HEK293 (cell line): Measurements from ENCODE around the gene CMBL.

Experiments used
- KLF1 ChIP-seq: fragments of 450-650 bp; formaldehyde crosslinking; IDR thresholded peaks from 2 replicates; pipeline ENCODE4 v1.5.1; 2016; ENCODE audit warnings: missing biosample characterization, missing genetic modification characterization
- MYNN ChIP-seq: fragments of 450-650 bp; formaldehyde crosslinking; IDR thresholded peaks from 2 replicates; pipeline ENCODE4 v1.5.1; 2016; ENCODE audit warnings: missing biosample characterization, missing genetic modification characterization, borderline replicate concordance
- OSR2 ChIP-seq: fragments of 450-650 bp; formaldehyde crosslinking; IDR thresholded peaks from 2 replicates; pipeline ENCODE4 v1.5.1; 2016; ENCODE audit warnings: missing biosample characterization, missing genetic modification characterization
- OVOL3 ChIP-seq: fragments of 450-650 bp; formaldehyde crosslinking; IDR thresholded peaks from 2 replicates; pipeline ENCODE4 v1.5.1; 2016; ENCODE audit warnings: missing biosample characterization, missing genetic modification characterization
- REPIN1 ChIP-seq: fragments of 450-650 bp; formaldehyde crosslinking; IDR thresholded peaks from 2 replicates; pipeline ENCODE4 v1.5.1; 2017; ENCODE audit warnings: missing biosample characterization, missing genetic modification characterization, low read depth
- SETDB1 ChIP-seq: IDR thresholded peaks from one replicate; pipeline ENCODE4 v1.6.1; 2017; ENCODE audit warnings: mild to moderate bottlenecking, low read length, moderate library complexity, mixed read lengths; ENCODE audit not compliant: insufficient read length
- TCF7L2 ChIP-seq: IDR thresholded peaks from 2 replicates; pipeline ENCODE4 v1.6.1; 2011; ENCODE audit warnings: low read depth, mild to moderate bottlenecking, inconsistent platforms, low read length, moderate library complexity, borderline replicate concordance
- YY1 ChIP-seq: fragments of 450-650 bp; formaldehyde crosslinking; IDR thresholded peaks from 2 replicates; pipeline ENCODE4 v1.5.1; 2018; ENCODE audit warnings: missing biosample characterization, missing genetic modification characterization
- ZFHX2 ChIP-seq: fragments of 450-650 bp; formaldehyde crosslinking; conservative IDR thresholded peaks from 2 replicates; pipeline ENCODE4 v1.5.1; 2016; ENCODE audit warnings: missing biosample characterization, missing genetic modification characterization
- ZNF133 ChIP-seq: fragments of 450-650 bp; formaldehyde crosslinking; IDR thresholded peaks from 2 replicates; pipeline ENCODE4 v1.5.1; 2016; ENCODE audit warnings: missing biosample characterization, missing genetic modification characterization
- ZNF211 ChIP-seq: fragments of 450-650 bp; formaldehyde crosslinking; IDR thresholded peaks from 2 replicates; pipeline ENCODE4 v1.5.1; 2016; ENCODE audit warnings: low read depth, missing biosample characterization, missing genetic modification characterization
- ZNF239 ChIP-seq: fragments of 450-650 bp; formaldehyde crosslinking; IDR thresholded peaks from 2 replicates; pipeline ENCODE4 v1.5.1; 2016; ENCODE audit warnings: missing biosample characterization, missing genetic modification characterization
- ZNF354C ChIP-seq: fragments of 450-650 bp; formaldehyde crosslinking; IDR thresholded peaks from 2 replicates; pipeline ENCODE4 v1.5.1; 2016; ENCODE audit warnings: missing biosample characterization, missing genetic modification characterization, low read depth, borderline replicate concordance
- ZNF391 ChIP-seq: fragments of 450-650 bp; formaldehyde crosslinking; IDR thresholded peaks from 2 replicates; pipeline ENCODE4 v1.5.1; 2016; ENCODE audit warnings: low read depth, missing biosample characterization, missing genetic modification characterization, borderline replicate concordance
- ZNF423 ChIP-seq: fragments of 450-650 bp; formaldehyde crosslinking; IDR thresholded peaks from 2 replicates; pipeline ENCODE4 v1.5.1; 2016; ENCODE audit warnings: missing biosample characterization, missing genetic modification characterization
- ZNF510 ChIP-seq: fragments of 450-650 bp; formaldehyde crosslinking; IDR thresholded peaks from 2 replicates; pipeline ENCODE4 v1.5.1; 2018; ENCODE audit warnings: mild to moderate bottlenecking, missing genetic modification characterization, missing biosample characterization; ENCODE audit not compliant: insufficient replicate concordance
- ZNF548 ChIP-seq: fragments of 450-650 bp; formaldehyde crosslinking; IDR thresholded peaks from 2 replicates; pipeline ENCODE4 v1.5.1; 2016; ENCODE audit warnings: missing biosample characterization, missing genetic modification characterization
- ZNF549 ChIP-seq: fragments of 450-650 bp; IDR thresholded peaks from 2 replicates; pipeline ENCODE4 v1.5.1; 2018; ENCODE audit warnings: missing biosample characterization, missing genetic modification characterization, mild to moderate bottlenecking, inconsistent platforms, moderate library complexity
- ZNF560 ChIP-seq: fragments of 450-650 bp; formaldehyde crosslinking; IDR thresholded peaks from 2 replicates; pipeline ENCODE4 v1.5.1; 2017; ENCODE audit warnings: missing biosample characterization, missing genetic modification characterization, borderline replicate concordance
- ZNF677 ChIP-seq: fragments of 450-650 bp; IDR thresholded peaks from 2 replicates; pipeline ENCODE4 v1.5.0; 2018; ENCODE audit warnings: missing biosample characterization, mild to moderate bottlenecking, missing genetic modification characterization, moderate library complexity
- ZNF701 ChIP-seq: fragments of 450-650 bp; formaldehyde crosslinking; IDR thresholded peaks from 2 replicates; pipeline ENCODE4 v1.5.1; 2016; ENCODE audit warnings: missing biosample characterization, missing genetic modification characterization
- ZNF707 ChIP-seq: fragments of 450-650 bp; formaldehyde crosslinking; IDR thresholded peaks from 2 replicates; pipeline ENCODE4 v1.5.1; 2016; ENCODE audit warnings: missing biosample characterization, missing genetic modification characterization
- TF ChIP-seq, protein P1 (sequence below): fragments of 450-650 bp; formaldehyde crosslinking; IDR thresholded peaks from 2 replicates; pipeline ENCODE4 v1.5.1; 2016; ENCODE audit warnings: missing biosample characterization, missing genetic modification characterization, borderline replicate concordance
- TF ChIP-seq, protein P2 (sequence below): fragments of 450-650 bp; formaldehyde crosslinking; IDR thresholded peaks from 2 replicates; pipeline ENCODE4 v1.5.1; 2016; ENCODE audit warnings: missing biosample characterization, missing genetic modification characterization
- TF ChIP-seq, protein P3 (sequence below): fragments of 450-650 bp; formaldehyde crosslinking; IDR thresholded peaks from 2 replicates; pipeline ENCODE4 v1.5.1; 2017; ENCODE audit warnings: missing biosample characterization, missing genetic modification characterization
- TF ChIP-seq, protein P4 (sequence below): fragments of 450-650 bp; formaldehyde crosslinking; IDR thresholded peaks from 2 replicates; pipeline ENCODE4 v1.5.1; 2016; ENCODE audit warnings: missing biosample characterization, missing genetic modification characterization, low read depth
- TF ChIP-seq, protein P5 (sequence below): fragments of 450-650 bp; formaldehyde crosslinking; IDR thresholded peaks from 2 replicates; pipeline ENCODE4 v1.5.1; 2016; ENCODE audit warnings: missing biosample characterization, missing genetic modification characterization, borderline replicate concordance
- TF ChIP-seq, protein P6 (sequence below): IDR thresholded peaks from 2 replicates; pipeline ENCODE4 v1.6.1; 2011; ENCODE audit warnings: mild to moderate bottlenecking, low read depth, low read length, borderline replicate concordance
- TF ChIP-seq, protein P7 (sequence below): fragments of 450-650 bp; formaldehyde crosslinking; IDR thresholded peaks from 2 replicates; pipeline ENCODE4; 2016; ENCODE audit warnings: missing biosample characterization, missing genetic modification characterization

CMBL gene

DNA sequence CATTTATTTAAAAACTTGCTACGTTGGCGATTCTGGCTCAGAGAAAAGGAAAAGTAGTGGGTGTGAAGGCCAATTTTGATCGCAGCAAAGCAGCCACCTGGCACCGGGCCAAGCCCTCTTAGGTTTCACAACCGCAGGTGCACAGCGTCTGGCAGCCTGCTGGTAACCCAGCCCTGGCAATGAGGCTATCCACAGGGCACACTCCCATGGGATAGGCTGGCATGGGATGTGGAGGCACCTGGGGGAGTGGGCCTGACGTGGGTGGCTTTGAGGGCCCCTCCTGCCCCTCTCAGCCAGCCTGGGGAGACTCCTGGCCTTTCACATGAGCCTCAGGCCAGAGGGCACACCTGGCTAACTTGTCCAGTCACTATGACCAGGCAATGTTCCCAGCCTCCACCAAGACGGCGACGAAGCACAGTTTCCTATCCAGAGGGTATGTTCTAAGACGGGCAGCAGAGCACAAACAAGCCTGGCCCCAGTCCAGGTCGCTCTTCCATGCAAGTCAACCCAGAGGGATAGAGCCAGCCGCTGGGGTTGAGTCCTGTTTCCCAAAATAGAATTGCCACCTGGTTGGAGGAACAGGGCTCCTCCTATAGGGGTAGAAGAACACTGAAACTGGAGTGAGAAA is 19.0 kb downstream of the CMBL start (continued):
- TF ChIP-seq, protein P1, sequence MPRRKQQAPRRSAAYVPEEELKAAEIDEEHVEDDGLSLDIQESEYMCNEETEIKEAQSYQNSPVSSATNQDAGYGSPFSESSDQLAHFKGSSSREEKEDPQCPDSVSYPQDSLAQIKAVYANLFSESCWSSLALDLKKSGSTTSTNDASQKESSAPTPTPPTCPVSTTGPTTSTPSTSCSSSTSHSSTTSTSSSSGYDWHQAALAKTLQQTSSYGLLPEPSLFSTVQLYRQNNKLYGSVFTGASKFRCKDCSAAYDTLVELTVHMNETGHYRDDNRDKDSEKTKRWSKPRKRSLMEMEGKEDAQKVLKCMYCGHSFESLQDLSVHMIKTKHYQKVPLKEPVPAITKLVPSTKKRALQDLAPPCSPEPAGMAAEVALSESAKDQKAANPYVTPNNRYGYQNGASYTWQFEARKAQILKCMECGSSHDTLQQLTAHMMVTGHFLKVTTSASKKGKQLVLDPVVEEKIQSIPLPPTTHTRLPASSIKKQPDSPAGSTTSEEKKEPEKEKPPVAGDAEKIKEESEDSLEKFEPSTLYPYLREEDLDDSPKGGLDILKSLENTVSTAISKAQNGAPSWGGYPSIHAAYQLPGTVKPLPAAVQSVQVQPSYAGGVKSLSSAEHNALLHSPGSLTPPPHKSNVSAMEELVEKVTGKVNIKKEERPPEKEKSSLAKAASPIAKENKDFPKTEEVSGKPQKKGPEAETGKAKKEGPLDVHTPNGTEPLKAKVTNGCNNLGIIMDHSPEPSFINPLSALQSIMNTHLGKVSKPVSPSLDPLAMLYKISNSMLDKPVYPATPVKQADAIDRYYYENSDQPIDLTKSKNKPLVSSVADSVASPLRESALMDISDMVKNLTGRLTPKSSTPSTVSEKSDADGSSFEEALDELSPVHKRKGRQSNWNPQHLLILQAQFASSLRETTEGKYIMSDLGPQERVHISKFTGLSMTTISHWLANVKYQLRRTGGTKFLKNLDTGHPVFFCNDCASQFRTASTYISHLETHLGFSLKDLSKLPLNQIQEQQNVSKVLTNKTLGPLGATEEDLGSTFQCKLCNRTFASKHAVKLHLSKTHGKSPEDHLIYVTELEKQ (tag by site-specific recombination), result 0 out of 2 replicates have a peak, but pooled peaks have one; percentile 19
- TF ChIP-seq ZNF211 (no peak), OVOL3 (0 out of 2 replicates have a peak, but pooled peaks have one; percentile 54), ZNF548 (no peak), ZNF707 (tag by site-specific recombination) (no peak), KLF1 (tag by site-specific recombination) (peak; percentile 68; the same call in 1 of the 2 replicates), OSR2 (tag by site-specific recombination) (peak; percentile 53; the same call in 1 of the 2 replicates), ZNF510 (tag by site-specific recombination) (peak; percentile 78), ZNF677 (tag by site-specific recombination) (peak; percentile 66; the same call in 1 of the 2 replicates), ZNF354C (tag by site-specific recombination) (no peak), ZNF133 (tag by site-specific recombination) (no peak), ZNF549 (tag by site-specific recombination) (peak; percentile 90), REPIN1 (tag by site-specific recombination) (no peak), ZNF701 (tag by site-specific recombination) (no peak), ZNF423 (peak; percentile 93), MYNN (no peak), ZNF239 (no peak), SETDB1 (no peak), ZNF560 (no peak), ZNF391 (no peak), ZFHX2 (tag by site-specific recombination) (peak; percentile 89), TCF7L2 (no peak), YY1 (no peak)
- TF ChIP-seq, protein P2, sequence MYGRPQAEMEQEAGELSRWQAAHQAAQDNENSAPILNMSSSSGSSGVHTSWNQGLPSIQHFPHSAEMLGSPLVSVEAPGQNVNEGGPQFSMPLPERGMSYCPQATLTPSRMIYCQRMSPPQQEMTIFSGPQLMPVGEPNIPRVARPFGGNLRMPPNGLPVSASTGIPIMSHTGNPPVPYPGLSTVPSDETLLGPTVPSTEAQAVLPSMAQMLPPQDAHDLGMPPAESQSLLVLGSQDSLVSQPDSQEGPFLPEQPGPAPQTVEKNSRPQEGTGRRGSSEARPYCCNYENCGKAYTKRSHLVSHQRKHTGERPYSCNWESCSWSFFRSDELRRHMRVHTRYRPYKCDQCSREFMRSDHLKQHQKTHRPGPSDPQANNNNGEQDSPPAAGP (tag by site-specific recombination), result peak; percentile 53; the same call in 1 of the 2 replicates
- TF ChIP-seq, protein P3, sequence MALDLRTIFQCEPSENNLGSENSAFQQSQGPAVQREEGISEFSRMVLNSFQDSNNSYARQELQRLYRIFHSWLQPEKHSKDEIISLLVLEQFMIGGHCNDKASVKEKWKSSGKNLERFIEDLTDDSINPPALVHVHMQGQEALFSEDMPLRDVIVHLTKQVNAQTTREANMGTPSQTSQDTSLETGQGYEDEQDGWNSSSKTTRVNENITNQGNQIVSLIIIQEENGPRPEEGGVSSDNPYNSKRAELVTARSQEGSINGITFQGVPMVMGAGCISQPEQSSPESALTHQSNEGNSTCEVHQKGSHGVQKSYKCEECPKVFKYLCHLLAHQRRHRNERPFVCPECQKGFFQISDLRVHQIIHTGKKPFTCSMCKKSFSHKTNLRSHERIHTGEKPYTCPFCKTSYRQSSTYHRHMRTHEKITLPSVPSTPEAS (tag by site-specific recombination), result no peak
- TF ChIP-seq, protein P4, sequence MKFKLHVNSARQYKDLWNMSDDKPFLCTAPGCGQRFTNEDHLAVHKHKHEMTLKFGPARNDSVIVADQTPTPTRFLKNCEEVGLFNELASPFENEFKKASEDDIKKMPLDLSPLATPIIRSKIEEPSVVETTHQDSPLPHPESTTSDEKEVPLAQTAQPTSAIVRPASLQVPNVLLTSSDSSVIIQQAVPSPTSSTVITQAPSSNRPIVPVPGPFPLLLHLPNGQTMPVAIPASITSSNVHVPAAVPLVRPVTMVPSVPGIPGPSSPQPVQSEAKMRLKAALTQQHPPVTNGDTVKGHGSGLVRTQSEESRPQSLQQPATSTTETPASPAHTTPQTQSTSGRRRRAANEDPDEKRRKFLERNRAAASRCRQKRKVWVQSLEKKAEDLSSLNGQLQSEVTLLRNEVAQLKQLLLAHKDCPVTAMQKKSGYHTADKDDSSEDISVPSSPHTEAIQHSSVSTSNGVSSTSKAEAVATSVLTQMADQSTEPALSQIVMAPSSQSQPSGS (tag by site-specific recombination), result no peak
- TF ChIP-seq, protein P5, sequence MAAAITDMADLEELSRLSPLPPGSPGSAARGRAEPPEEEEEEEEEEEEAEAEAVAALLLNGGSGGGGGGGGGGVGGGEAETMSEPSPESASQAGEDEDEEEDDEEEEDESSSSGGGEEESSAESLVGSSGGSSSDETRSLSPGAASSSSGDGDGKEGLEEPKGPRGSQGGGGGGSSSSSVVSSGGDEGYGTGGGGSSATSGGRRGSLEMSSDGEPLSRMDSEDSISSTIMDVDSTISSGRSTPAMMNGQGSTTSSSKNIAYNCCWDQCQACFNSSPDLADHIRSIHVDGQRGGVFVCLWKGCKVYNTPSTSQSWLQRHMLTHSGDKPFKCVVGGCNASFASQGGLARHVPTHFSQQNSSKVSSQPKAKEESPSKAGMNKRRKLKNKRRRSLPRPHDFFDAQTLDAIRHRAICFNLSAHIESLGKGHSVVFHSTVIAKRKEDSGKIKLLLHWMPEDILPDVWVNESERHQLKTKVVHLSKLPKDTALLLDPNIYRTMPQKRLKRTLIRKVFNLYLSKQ (tag by site-specific recombination), result no peak
- TF ChIP-seq, protein P6, sequence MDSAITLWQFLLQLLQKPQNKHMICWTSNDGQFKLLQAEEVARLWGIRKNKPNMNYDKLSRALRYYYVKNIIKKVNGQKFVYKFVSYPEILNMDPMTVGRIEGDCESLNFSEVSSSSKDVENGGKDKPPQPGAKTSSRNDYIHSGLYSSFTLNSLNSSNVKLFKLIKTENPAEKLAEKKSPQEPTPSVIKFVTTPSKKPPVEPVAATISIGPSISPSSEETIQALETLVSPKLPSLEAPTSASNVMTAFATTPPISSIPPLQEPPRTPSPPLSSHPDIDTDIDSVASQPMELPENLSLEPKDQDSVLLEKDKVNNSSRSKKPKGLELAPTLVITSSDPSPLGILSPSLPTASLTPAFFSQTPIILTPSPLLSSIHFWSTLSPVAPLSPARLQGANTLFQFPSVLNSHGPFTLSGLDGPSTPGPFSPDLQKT, result no peak
- TF ChIP-seq, protein P7, sequence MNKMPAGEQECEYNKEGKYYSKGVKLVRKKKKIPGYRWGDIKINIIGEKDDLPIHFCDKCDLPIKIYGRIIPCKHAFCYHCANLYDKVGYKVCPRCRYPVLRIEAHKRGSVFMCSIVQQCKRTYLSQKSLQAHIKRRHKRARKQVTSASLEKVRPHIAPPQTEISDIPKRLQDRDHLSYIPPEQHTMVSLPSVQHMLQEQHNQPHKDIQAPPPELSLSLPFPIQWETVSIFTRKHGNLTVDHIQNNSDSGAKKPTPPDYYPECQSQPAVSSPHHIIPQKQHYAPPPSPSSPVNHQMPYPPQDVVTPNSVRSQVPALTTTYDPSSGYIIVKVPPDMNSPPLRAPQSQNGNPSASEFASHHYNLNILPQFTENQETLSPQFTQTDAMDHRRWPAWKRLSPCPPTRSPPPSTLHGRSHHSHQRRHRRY, result no peak
